ENCODE data around the gene ASCC1. TPM values are rescaled to one million over a fixed set of nuclear protein-coding genes. Genes with fewer than 3 reads are reported as not detected.

The ASCC1 gene
- total and polyA plus RNA-seq, 2 donors (not counting 3 experiments of a cell fraction or from before 2014, with no cell fraction given), result 16.0 to 24.9 TPM

GRCh38 chr10:72048450-72049124 is 167.5 kb downstream of the ASCC1 start:
- no peak overlapping the region for H3K9ac ChIP-seq (replicated peaks; ENCODE audit: extremely low read depth, insufficient read depth, low read length)
- no peak overlapping the region for H3K27ac ChIP-seq (ENCODE audit: insufficient read depth, low read depth, low read length)
- H3K9me3 ChIP-seq (replicated peaks; ENCODE audit: control insufficient read depth, insufficient read depth, low read length), result no peaks in the 10 kb centered on the region
- H2AFZ ChIP-seq (ENCODE audit: low read depth, low read length), result no peak overlapping the region
- ChIA-PET CTCF (interaction anchor here (0.6 to 5.9 kb wide), 94 partner anchors 9 to 735 kb away, joined by 3 to 199 read pairs (median 6); partner anchors contain the start of genes ANAPC16, ASCC1, CHST3 and DNAJB12), POLR2A (interaction anchor here (0.6 to 1.0 kb wide), 2 partner anchors 83 to 225 kb away, joined by 3 read pairs; partner anchors contain the start of gene DDIT4)
- H3K4me1 ChIP-seq (ENCODE audit: control insufficient read depth, extremely low read depth, insufficient read depth, low read length), result no peaks in the 10 kb centered on the region
- FAIRE-seq, result peak; percentile 97
- H4K20me1 ChIP-seq (replicated peaks; ENCODE audit: control insufficient read depth, extremely low read depth, insufficient read depth, low read length), result no peaks in the 10 kb centered on the region
- peak; percentile 94 for DNase-seq (ENCODE audit: low read depth, low spot score)
- no peaks in the 10 kb centered on the region for H3K9me1 ChIP-seq (replicated peaks; ENCODE audit: control insufficient read depth, extremely low read depth, insufficient read depth, low read length)
- no peaks in the 10 kb centered on the region for H3K27me3 ChIP-seq (ENCODE audit: control insufficient read depth in 2 of 2, insufficient read depth in 2 of 2, low read length in 2 of 2)
- no peaks in the 10 kb centered on the region for H3K36me3 ChIP-seq (ENCODE audit: control insufficient read depth in 2 of 2, extremely low read depth in 1 of 2, insufficient read depth in 2 of 2, low read length in 2 of 2)
- no peaks in the 10 kb centered on the region for H3K79me2 ChIP-seq (ENCODE audit: control insufficient read depth, insufficient read depth, low read length)
- no peak overlapping the region for H3K4me3 ChIP-seq (replicated peaks in 1 of 3; ENCODE audit: insufficient read depth in 1 of 3, low read depth in 1 of 3, low read length in 3 of 3)
- intact Hi-C loops (cut with micrococcal nuclease), result loop anchor here (1.0 kb wide), 6 partner anchors 70 to 289 kb away; no protein-coding TSS in a partner anchor
- TF ChIP-seq MAX (IDR thresholded peaks at IDR 0.05; ENCODE audit: insufficient read depth, insufficient read length) (no peak), MYC (IDR thresholded peaks at IDR 0.05; ENCODE audit: low read depth, low read length) (no peak), CTCF (IDR thresholded peaks at IDR 0.05; ENCODE audit: extremely low read depth in 1 of 2, insufficient read depth in 1 of 2, low read depth in 1 of 2, low read length in 2 of 2) (peak; percentile 96 to 99), EZH2 (IDR thresholded peaks at IDR 0.05; ENCODE audit: borderline replicate concordance, low read depth, low read length, severe bottlenecking) (no peak), POLR2A (IDR thresholded peaks at IDR 0.05; ENCODE audit: low read depth, low read length) (no peak), POLR2AphosphoS5 (IDR thresholded peaks at IDR 0.05; ENCODE audit: insufficient read depth, low read depth, low read length) (no peak), JUN (IDR thresholded peaks at IDR 0.05; ENCODE audit: borderline replicate concordance, insufficient read depth, insufficient read length, low read depth) (no peak)
- no TSS peak for BruUV-seq (replicated peaks)
- dilution Hi-C loops (cut with MboI; ENCODE audit: extremely low pct_ligation_motif_present, low sequenced_read_pairs), result no loop called here
- H3K4me2 ChIP-seq (ENCODE audit: insufficient read depth, low read length), result no peak overlapping the region

Small RNA genes within 50 kb of the gene (small RNA-seq; reads per million reads assigned to genes)
- gene RF00019 (ENCODE audit: insufficient read depth, insufficient read length, low read depth, low replicate concordance) (not detected), gene RF00340 (ENCODE audit: insufficient read depth, insufficient read length, low read depth, low replicate concordance) (not detected)

Other genes starting within 250 kb of the ASCC1 start
- 0.67 and 1.1 TPM in 2 replicates for gene SPOCK2, start 127.7 kb downstream of the ASCC1 start, total RNA-seq
- 0.40 and 0.43 TPM in 2 replicates for gene SPOCK2, start 127.7 kb downstream of the ASCC1 start, polyA plus RNA-seq
- 44.2 and 44.4 TPM in 2 replicates for gene ANAPC16, start 264 bp downstream of the ASCC1 start, total RNA-seq
- gene ANAPC16, start 264 bp downstream of the ASCC1 start, polyA plus RNA-seq, result 32.2 and 38.1 TPM in 2 replicates
- gene DDIT4, start 57.6 kb upstream of the ASCC1 start, total RNA-seq, result 53.0 and 60.4 TPM in 2 replicates
- gene DDIT4, start 57.6 kb upstream of the ASCC1 start, polyA plus RNA-seq, result 64.2 and 65.3 TPM in 2 replicates
- gene DNAJB12, start 138.6 kb upstream of the ASCC1 start, total RNA-seq, result 44.2 and 45.2 TPM in 2 replicates
- gene DNAJB12, start 138.6 kb upstream of the ASCC1 start, polyA plus RNA-seq, result 25.0 and 27.2 TPM in 2 replicates